Immature natural killer cell (primary cell): Measurements from ENCODE around the gene ST3GAL6. TPM values are rescaled to one million over a fixed set of nuclear protein-coding genes. Genes with fewer than 3 reads are reported as not detected.

ENCODE experiments used
- DNase-seq, 3 donors: peaks; one replicate each; pipeline ENCODE4 v3.0.0; 2022; ENCODE audit warnings: mixed read lengths in 1 of 3
- H3K27ac Mint-ChIP-seq, 6 donors: one replicate each; pipeline ENCODE4 v1.8.0; 2020; ENCODE audit warnings: mixed read lengths in 6 of 6, mild to moderate bottlenecking in 5 of 6, inconsistent platforms in 4 of 6, moderate library complexity in 3 of 6
- H3K27me3 Mint-ChIP-seq, 3 donors: one replicate each; pipeline ENCODE4 v1.8.0; 2020 to 2021; ENCODE audit warnings: low read depth in 3 of 3, mild to moderate bottlenecking in 3 of 3, mixed read lengths in 3 of 3, moderate library complexity in 3 of 3, inconsistent platforms in 1 of 3
- H3K36me3 Mint-ChIP-seq, 3 donors: one replicate each; pipeline ENCODE4 v1.8.0; 2020; ENCODE audit warnings: mixed read lengths in 3 of 3, inconsistent platforms in 2 of 3, mild to moderate bottlenecking in 2 of 3
- H3K4me1 Mint-ChIP-seq, 2 donors: one replicate each; pipeline ENCODE4 v1.8.0; 2020; ENCODE audit warnings: inconsistent platforms in 2 of 2, mild to moderate bottlenecking in 2 of 2, mixed read lengths in 2 of 2, moderate library complexity in 1 of 2
- H3K4me3 Mint-ChIP-seq, 5 donors: one replicate each; pipeline ENCODE4 v1.8.0; 2020; ENCODE audit warnings: mild to moderate bottlenecking in 5 of 5, mixed read lengths in 5 of 5, inconsistent platforms in 3 of 5, moderate library complexity in 3 of 5
- H3K9me3 Mint-ChIP-seq, 6 donors: one replicate each; pipeline ENCODE4 v1.8.0; 2020; ENCODE audit warnings: mild to moderate bottlenecking in 6 of 6, mixed read lengths in 6 of 6, inconsistent platforms in 4 of 6, moderate library complexity in 3 of 6
- polyA plus RNA-seq, 3 donors: library from polyadenylated mRNA; unstranded; fragments of 300-500 nt; fragmentation: Illumina TruSeq; gene quantifications; one replicate each; pipeline ENCODE4 v1.2.3, GENCODE V29; 2021

Gene ST3GAL6
- polyA plus RNA-seq, 3 donors from 2014 or later, result 0.57 TPM; not detected in 2

DNA sequence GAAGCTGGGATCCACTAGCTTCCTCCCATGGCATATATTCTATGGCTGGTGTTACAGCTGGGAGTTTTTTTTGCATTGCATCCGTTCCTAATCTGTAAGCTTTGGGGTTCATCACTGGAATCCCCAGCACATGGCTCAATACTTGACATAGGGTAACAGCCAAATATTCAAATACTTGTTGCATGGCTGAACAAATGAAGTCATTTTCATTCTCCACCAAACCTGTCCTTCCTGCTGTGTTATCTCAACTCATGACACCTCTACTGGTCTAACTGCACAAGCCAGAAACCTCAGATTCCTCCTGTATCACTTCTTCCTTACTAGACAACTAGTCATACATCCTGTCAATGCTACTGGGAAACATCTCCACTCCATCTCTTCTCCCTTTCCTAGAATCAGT is 43.4 kb downstream of the ST3GAL6 start:
- no peaks in the 10 kb centered on the region for H3K36me3 Mint-ChIP-seq
- no peak overlapping the region for H3K27ac Mint-ChIP-seq
- no peak for DNase-seq
- H3K4me1 Mint-ChIP-seq, result no peaks in the 10 kb centered on the region
- peaks cover 0 to 4% (median 0%) of the 10 kb centered on the region in 6 donors for H3K9me3 Mint-ChIP-seq
- H3K27me3 Mint-ChIP-seq, result peaks cover 0 to 2% (median 0%) of the 10 kb centered on the region in 3 donors
- H3K4me3 Mint-ChIP-seq, result no peak overlapping the region

DNA sequence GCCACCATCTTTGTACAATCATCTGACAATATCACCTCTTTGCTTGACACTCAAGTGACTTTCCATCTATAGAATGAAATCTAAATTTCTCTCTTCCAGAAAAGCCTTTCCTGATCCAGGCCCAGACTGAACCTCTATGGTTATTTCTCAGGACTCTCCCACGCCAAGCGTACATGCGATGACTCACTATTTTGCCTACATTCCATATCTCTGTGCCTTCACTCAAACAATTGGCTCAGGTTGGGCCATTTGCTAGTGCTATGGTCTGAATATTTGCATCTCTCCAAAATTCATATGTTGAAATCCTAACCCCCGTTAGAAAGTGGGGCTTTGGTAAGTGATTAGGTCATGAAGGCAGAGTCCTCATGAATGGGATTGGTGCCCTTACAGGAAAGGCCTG is 43.9 kb downstream of the ST3GAL6 start:
- Mint-ChIP-seq H3K27ac (no peak overlapping the region), H3K9me3 (peaks cover 0 to 4% (median 0%) of the 10 kb centered on the region in 6 donors), H3K4me1 (no peaks in the 10 kb centered on the region), H3K27me3 (peaks cover 0 to 2% (median 0%) of the 10 kb centered on the region in 3 donors), H3K36me3 (no peaks in the 10 kb centered on the region), H3K4me3 (no peak overlapping the region)
- no peak for DNase-seq

DNA sequence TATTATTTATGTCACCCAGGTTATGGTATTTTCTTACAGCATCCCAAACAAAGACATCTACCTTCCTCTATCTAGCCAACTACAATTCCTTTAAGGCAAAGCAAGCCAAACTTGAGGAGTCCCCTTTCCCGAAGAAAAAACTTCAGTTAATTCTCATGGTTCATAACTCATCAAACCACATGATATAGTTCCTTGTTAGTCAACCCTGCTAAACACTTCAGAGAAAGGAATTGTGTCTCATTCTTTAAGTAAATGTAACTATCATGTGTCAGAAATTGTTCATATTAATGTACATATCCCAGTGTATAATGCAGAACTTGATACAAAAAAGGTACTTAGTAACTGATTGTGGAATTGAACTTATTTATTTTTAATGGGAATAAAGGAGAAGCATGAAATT is 44.4 kb downstream of the ST3GAL6 start:
- Mint-ChIP-seq H3K36me3 (no peaks in the 10 kb centered on the region), H3K27ac (no peak overlapping the region), H3K4me3 (no peak overlapping the region), H3K4me1 (no peaks in the 10 kb centered on the region), H3K9me3 (peaks cover 0 to 4% (median 0%) of the 10 kb centered on the region in 6 donors), H3K27me3 (peaks cover 0 to 2% (median 0%) of the 10 kb centered on the region in 3 donors)
- DNase-seq, result no peak

DNA sequence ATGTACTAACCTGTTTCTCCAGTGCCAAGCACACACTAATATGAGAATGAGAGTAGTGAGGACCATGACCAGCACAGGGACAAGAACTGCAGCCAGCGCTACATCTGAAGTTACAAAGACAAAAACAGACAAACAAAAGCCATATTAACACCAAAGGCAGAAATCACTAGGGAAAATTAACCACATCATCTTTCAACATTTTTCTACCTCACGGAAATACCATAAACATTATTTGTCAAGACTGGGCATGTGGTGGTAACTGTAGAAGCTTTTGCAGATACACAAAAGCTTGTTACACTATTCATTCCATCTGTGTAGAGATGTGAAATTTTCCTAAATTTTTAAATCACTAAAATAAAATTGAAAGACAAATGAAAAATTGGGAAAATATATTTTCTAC is 44.9 kb downstream of the ST3GAL6 start:
- Mint-ChIP-seq H3K4me1 (no peaks in the 10 kb centered on the region), H3K36me3 (no peaks in the 10 kb centered on the region), H3K9me3 (peaks cover 0 to 4% (median 0%) of the 10 kb centered on the region in 6 donors), H3K4me3 (no peak overlapping the region), H3K27me3 (peaks cover 0 to 2% (median 0%) of the 10 kb centered on the region in 3 donors), H3K27ac (no peak overlapping the region)
- no peak for DNase-seq

GRCh38 chr3:98809557-98809956 is 46.4 kb downstream of the ST3GAL6 start:
- no peak for DNase-seq
- Mint-ChIP-seq H3K9me3 (peaks cover 0 to under 1% (median 0%) of the 10 kb centered on the region in 6 donors), H3K36me3 (no peaks in the 10 kb centered on the region), H3K4me1 (no peaks in the 10 kb centered on the region), H3K27ac (no peak overlapping the region), H3K27me3 (peaks cover 0 to 2% (median 0%) of the 10 kb centered on the region in 3 donors), H3K4me3 (no peak overlapping the region)

GRCh38 chr3:98811048-98811447 is 47.9 kb downstream of the ST3GAL6 start:
- H3K9me3 Mint-ChIP-seq, result no peaks in the 10 kb centered on the region
- H3K27ac Mint-ChIP-seq, result no peak overlapping the region
- H3K36me3 Mint-ChIP-seq, result no peaks in the 10 kb centered on the region
- H3K4me3 Mint-ChIP-seq, result no peak overlapping the region
- no peak for DNase-seq
- peaks cover 2 to 6% (median 2%) of the 10 kb centered on the region in 3 donors for H3K27me3 Mint-ChIP-seq
- no peaks in the 10 kb centered on the region for H3K4me1 Mint-ChIP-seq

- Mint-ChIP-seq H3K27me3 (peaks cover 1 to 6% (median 2%) of the 10 kb centered on the region in 3 donors), H3K4me1 (no peaks in the 10 kb centered on the region), H3K9me3 (no peaks in the 10 kb centered on the region), H3K27ac (no peak overlapping the region), H3K36me3 (no peaks in the 10 kb centered on the region), H3K4me3 (no peak overlapping the region)
- DNase-seq, result peak in 1 of 3 donors; percentile 10
Observed at GRCh38 chr3:98812851-98813374, 49.8 kb downstream of the ST3GAL6 start.

DNA sequence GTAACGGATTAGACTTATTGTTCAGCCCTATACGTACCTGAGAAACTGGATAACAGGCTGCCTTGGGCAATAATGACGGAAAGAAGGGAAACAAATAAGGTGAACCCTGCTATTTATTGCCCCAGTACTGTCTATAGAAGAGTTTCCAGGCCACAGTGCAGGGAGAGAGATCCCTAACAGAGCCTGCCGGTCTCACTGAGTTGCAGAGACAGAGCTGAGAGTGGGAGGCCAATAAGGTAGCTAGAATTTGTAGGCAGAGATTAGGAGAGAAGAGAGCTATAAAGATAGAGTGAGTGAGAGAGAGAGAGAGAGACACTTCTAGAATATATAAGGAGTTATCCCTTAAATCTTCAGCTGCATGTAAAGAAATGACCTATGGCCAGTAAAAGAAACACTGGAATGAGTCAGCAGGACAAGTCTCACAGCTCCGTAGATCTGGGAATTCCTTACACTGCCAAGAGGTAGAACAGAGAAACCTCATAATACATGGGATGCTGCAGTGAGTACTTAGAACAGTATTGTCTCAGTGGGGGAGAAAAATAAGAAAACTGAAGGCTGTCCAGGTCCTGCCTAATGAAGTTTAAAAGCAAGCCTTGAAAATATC is 51.8 kb downstream of the ST3GAL6 start:
- Mint-ChIP-seq H3K36me3 (no peaks in the 10 kb centered on the region), H3K27me3 (peaks cover 0 to 6% (median 2%) of the 10 kb centered on the region in 3 donors), H3K4me3 (no peak overlapping the region), H3K27ac (peak overlapping the region in 1 of 6 donors; percentile 41), H3K4me1 (no peaks in the 10 kb centered on the region), H3K9me3 (no peaks in the 10 kb centered on the region)
- no peak for DNase-seq

GRCh38 chr3:98817547-98818041 is 54.5 kb downstream of the ST3GAL6 start:
- H3K4me1 Mint-ChIP-seq, result no peaks in the 10 kb centered on the region
- peak in 2 of 3 donors; percentile 1 to 4 for DNase-seq
- H3K27ac Mint-ChIP-seq, result no peak overlapping the region

GRCh38 chr3:98821063-98821462 is 57.9 kb downstream of the ST3GAL6 start:
- no peaks in the 10 kb centered on the region for H3K4me1 Mint-ChIP-seq
- no peaks in the 10 kb centered on the region for H3K36me3 Mint-ChIP-seq
- peaks cover 0 to 1% (median 0%) of the 10 kb centered on the region in 3 donors for H3K27me3 Mint-ChIP-seq
- no peaks in the 10 kb centered on the region for H3K9me3 Mint-ChIP-seq
- H3K27ac Mint-ChIP-seq, result no peak overlapping the region
- H3K4me3 Mint-ChIP-seq, result no peak overlapping the region
- DNase-seq, result no peak

More at GRCh38 chr3:98817547-98818041, 54.5 kb downstream of the ST3GAL6 start:
- Mint-ChIP-seq H3K36me3 (no peaks in the 10 kb centered on the region), H3K4me3 (no peak overlapping the region), H3K27me3 (peaks cover 1 to 6% (median 2%) of the 10 kb centered on the region in 3 donors), H3K9me3 (no peaks in the 10 kb centered on the region)

DNA sequence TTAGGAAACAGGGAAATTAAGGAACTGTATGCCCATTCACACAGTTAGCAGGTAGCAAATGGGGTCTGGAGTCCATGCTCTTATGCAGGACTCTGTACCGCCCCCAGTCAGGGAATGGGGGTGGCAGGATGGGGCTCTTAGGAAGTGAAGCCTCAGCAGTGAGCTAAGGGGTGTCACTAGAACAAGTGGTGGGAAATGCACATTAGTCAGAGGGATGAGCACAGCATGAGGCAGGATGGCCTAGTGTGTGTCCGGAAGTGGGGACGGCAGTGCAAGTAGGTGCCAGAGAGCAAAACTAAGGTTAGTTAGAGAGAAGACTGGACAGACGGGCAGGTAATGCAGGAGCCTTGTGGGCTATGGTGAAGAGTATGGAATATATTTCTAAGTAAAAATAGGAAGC is 60.7 kb downstream of the ST3GAL6 start:
- H3K4me3 Mint-ChIP-seq, result no peak overlapping the region

GRCh38 chr3:98824256-98824655 is 61.1 kb downstream of the ST3GAL6 start:
- no peaks in the 10 kb centered on the region for H3K36me3 Mint-ChIP-seq
- H3K4me3 Mint-ChIP-seq, result no peak overlapping the region
- no peaks in the 10 kb centered on the region for H3K4me1 Mint-ChIP-seq
- H3K27me3 Mint-ChIP-seq, result peaks cover 0 to 1% (median 0%) of the 10 kb centered on the region in 3 donors
- DNase-seq, result no peak
- H3K27ac Mint-ChIP-seq, result no peak overlapping the region
- peaks cover 0 to 2% (median 0%) of the 10 kb centered on the region in 6 donors for H3K9me3 Mint-ChIP-seq

More for the DNA sequence above, 60.7 kb downstream of the ST3GAL6 start:
- H3K36me3 Mint-ChIP-seq, result no peaks in the 10 kb centered on the region
- DNase-seq, result no peak
- H3K4me1 Mint-ChIP-seq, result no peaks in the 10 kb centered on the region
- H3K27ac Mint-ChIP-seq, result no peak overlapping the region
- H3K27me3 Mint-ChIP-seq, result peaks cover 0 to 1% (median 0%) of the 10 kb centered on the region in 3 donors
- peaks cover 0 to 2% (median 0%) of the 10 kb centered on the region in 6 donors for H3K9me3 Mint-ChIP-seq

GRCh38 chr3:98826126-98826525 is 63.0 kb downstream of the ST3GAL6 start:
- Mint-ChIP-seq H3K36me3 (no peaks in the 10 kb centered on the region), H3K9me3 (peaks cover 0 to 2% (median 0%) of the 10 kb centered on the region in 6 donors), H3K4me3 (no peak overlapping the region), H3K27me3 (peaks cover 0 to 3% (median 0%) of the 10 kb centered on the region in 3 donors), H3K27ac (no peak overlapping the region), H3K4me1 (no peaks in the 10 kb centered on the region)
- no peak for DNase-seq

GRCh38 chr3:98827221-98827920 is 64.2 kb downstream of the ST3GAL6 start:
- H3K9me3 Mint-ChIP-seq, result peaks cover 0 to 6% (median 0%) of the 10 kb centered on the region in 6 donors
- no peaks in the 10 kb centered on the region for H3K4me1 Mint-ChIP-seq
- H3K27me3 Mint-ChIP-seq, result peaks cover 0 to 2% (median 1%) of the 10 kb centered on the region in 3 donors
- DNase-seq, result no peak
- no peak overlapping the region for H3K4me3 Mint-ChIP-seq
- H3K36me3 Mint-ChIP-seq, result no peaks in the 10 kb centered on the region
- H3K27ac Mint-ChIP-seq, result no peak overlapping the region
